Tibial nerve (tissue), 4 donors: ENCODE results near the gene MLLT10.

Source experiments
- CTCF ChIP-seq, 5 experiments: fragments of 200-600 bp in 3 of 5; fragments of 450-650 bp in 2 of 5; sonication (generic) in 3 of 5; IDR thresholded peaks; one replicate each; pipeline ENCODE4 v1.5.1; 2016 to 2019; ENCODE audit warnings: antibody characterized with exemption in 5 of 5, mild to moderate bottlenecking in 3 of 5, moderate library complexity in 2 of 5
- EP300 ChIP-seq, 2 donors: sonication (generic); formaldehyde crosslinking; IDR thresholded peaks; one replicate each; pipeline ENCODE4 v1.6.1; 2017; ENCODE audit warnings: antibody characterized with exemption in 2 of 2, mild to moderate bottlenecking in 1 of 2

- TF ChIP-seq CTCF (IDR thresholded peaks at IDR 0.05): no peak
- TF ChIP-seq EP300 (IDR thresholded peaks at IDR 0.05): no peak
These were observed 159.4 kb downstream of the MLLT10 start for GRCh38 chr10:21693418-21693817.
